ENCODE results near the gene BRCA1. TPM values are rescaled to one million over a fixed set of nuclear protein-coding genes. Genes with fewer than 3 reads are reported as not detected.

The BRCA1 gene
- total and polyA plus RNA-seq, 7 donors: 0.60 to 10.2 (median 5.6) TPM

- Histone ChIP-seq H3K27ac (peak overlapping the region; percentile 93 to 97 (median 94)), H3K36me3 (peaks cover 5 to 52% (median 24%) of the 10 kb centered on the region in 4 donors), H3K4me1 (peaks cover 0 to 22% (median 22%) of the 10 kb centered on the region in 4 donors), H3K27me3 (no peaks in the 10 kb centered on the region), H3K9me3 (no peaks in the 10 kb centered on the region), H3K4me3 (peak overlapping the region in 3 of 4 donors; percentile 31 to 78 (median 36))
- 7 to 21% methylated on average over 5 of the region's 5 CpGs for WGBS, 2 donors
- TF ChIP-seq EP300 (IDR thresholded peaks at IDR 0.05): no peak
- TF ChIP-seq CTCF (IDR thresholded peaks at IDR 0.05): no peak
- no peak for TF ChIP-seq POLR2A (IDR thresholded peaks at IDR 0.05)
- no peak for TF ChIP-seq POLR2AphosphoS5 (IDR thresholded peaks at IDR 0.05)
- intact Hi-C loops (cut with DNase I): loop anchor here (5.0 kb wide), 1 partner anchor 155 kb away; the partner anchor contains the start of gene AOC2
- DNase-seq: no peak
These were observed 127.7 kb downstream of the BRCA1 start for GRCh38 chr17:42997390-42997983.

Small RNA genes lying within 50 kb of the gene (small RNA-seq; reads per million reads assigned to genes)
- 0 reads per million in 3 donors for gene AC060780.2
- gene AC060780.3: 0 reads per million in 3 donors
- gene AC135721.1: 0 reads per million in 3 donors

Other genes with a start within 250 kb of the BRCA1 start
- gene G6PC1, start 224.6 kb downstream of the BRCA1 start, total RNA-seq: not detected
- gene G6PC1, start 224.6 kb downstream of the BRCA1 start, polyA plus RNA-seq: under 1 TPM in 1 of 3 donors, not detected in 2; 0.23 TPM
- 10 to 100 TPM; 18.5 to 41.3 (median 25.7) TPM for gene AARSD1, start 160.9 kb downstream of the BRCA1 start, total RNA-seq
- gene AARSD1, start 160.9 kb downstream of the BRCA1 start, polyA plus RNA-seq: 10 to 100 TPM; 14.6 to 41.5 (median 21.6) TPM
- 10 to 100 TPM in 1 of 4 donors, 1 to 10 TPM in 3; 6.8 to 13.6 (median 9.5) TPM for gene PTGES3L, start 145.3 kb downstream of the BRCA1 start, total RNA-seq
- 1 to 10 TPM; 2.1 to 4.8 (median 2.4) TPM for gene PTGES3L, start 145.3 kb downstream of the BRCA1 start, polyA plus RNA-seq
- gene RUNDC1, start 144.8 kb downstream of the BRCA1 start, total RNA-seq: 10 to 100 TPM in 3 of 4 donors, 1 to 10 TPM in 1; 10.0 to 13.8 (median 12.1) TPM
- gene RUNDC1, start 144.8 kb downstream of the BRCA1 start, polyA plus RNA-seq: 10 to 100 TPM in 2 of 3 donors, 1 to 10 TPM in 1; 8.4 to 14.7 (median 10.2) TPM
- gene RPL27, start 126.9 kb downstream of the BRCA1 start, total RNA-seq: 1,000 to 10,000 TPM; 1,576 to 2,828 (median 2,217) TPM
- gene RPL27, start 126.9 kb downstream of the BRCA1 start, polyA plus RNA-seq: 1,000 to 10,000 TPM; 3,316 to 4,569 (median 3,351) TPM
- 10 to 100 TPM; 22.4 to 60.2 (median 45.1) TPM for gene IFI35, start 118.6 kb downstream of the BRCA1 start, total RNA-seq
- gene IFI35, start 118.6 kb downstream of the BRCA1 start, polyA plus RNA-seq: 10 to 100 TPM; 48.6 to 77.9 (median 65.1) TPM
- 100 to 1,000 TPM in 3 of 4 donors, 10 to 100 TPM in 1; 77.5 to 164 (median 152) TPM for gene VAT1, start 103.0 kb downstream of the BRCA1 start, total RNA-seq
- 10 to 100 TPM; 43.0 to 85.9 (median 44.6) TPM for gene VAT1, start 103.0 kb downstream of the BRCA1 start, polyA plus RNA-seq
- 1 to 10 TPM; 2.5 to 4.6 (median 2.8) TPM for gene RND2, start 100.1 kb downstream of the BRCA1 start, total RNA-seq
- gene RND2, start 100.1 kb downstream of the BRCA1 start, polyA plus RNA-seq: under 1 TPM; 0.23 to 0.63 (median 0.60) TPM
- 10 to 100 TPM; 77.5 to 98.1 (median 81.5) TPM for gene NBR1, start 45.9 kb upstream of the BRCA1 start, total RNA-seq
- gene NBR1, start 45.9 kb upstream of the BRCA1 start, polyA plus RNA-seq: 10 to 100 TPM; 50.9 to 93.4 (median 74.5) TPM
- gene TMEM106A, start 86.5 kb upstream of the BRCA1 start, total RNA-seq: 1 to 10 TPM; 3.0 to 7.2 (median 4.7) TPM
- 1 to 10 TPM; 2.4 to 9.4 (median 3.5) TPM for gene TMEM106A, start 86.5 kb upstream of the BRCA1 start, polyA plus RNA-seq
- not detected for gene CCDC200, start 103.3 kb upstream of the BRCA1 start, total RNA-seq
- gene CCDC200, start 103.3 kb upstream of the BRCA1 start, polyA plus RNA-seq: under 1 TPM in 1 of 3 donors, not detected in 2; 0.12 TPM
- gene RNU2-1, start 108.6 kb upstream of the BRCA1 start, total RNA-seq: not detected
- gene RNU2-1, start 108.6 kb upstream of the BRCA1 start, polyA plus RNA-seq: not detected